Measurements from ENCODE around the gene TPRN. TPM values are rescaled to one million over a fixed set of nuclear protein-coding genes. Genes with fewer than 3 reads are reported as not detected.

The TPRN gene
- total RNA-seq, 1 experiment from 2014 or later = 1.2 TPM

GRCh38 chr9:137236936-137237421, 36.4 kb upstream of the TPRN start:
- DNase-seq (ENCODE audit: low spot score) = no peak

- peak; percentile 74 for DNase-seq (ENCODE audit: low spot score)
These were observed 35.8 kb upstream of the TPRN start for GRCh38 chr9:137236238-137236935.

- no peak for DNase-seq (ENCODE audit: low spot score)
These were observed 35.1 kb upstream of the TPRN start for GRCh38 chr9:137235424-137236237.

- DNase-seq (ENCODE audit: low spot score) = no peak
These were observed 34.4 kb upstream of the TPRN start for GRCh38 chr9:137234758-137235423.

GRCh38 chr9:137234055-137234697, 33.6 kb upstream of the TPRN start:
- DNase-seq (ENCODE audit: low spot score) = no peak

- DNase-seq (ENCODE audit: low spot score) = no peak
These were observed 32.8 kb upstream of the TPRN start for GRCh38 chr9:137233143-137233980.

GRCh38 chr9:137232510-137232909, 32.0 kb upstream of the TPRN start:
- no peak for DNase-seq (ENCODE audit: low spot score)

GRCh38 chr9:137232101-137232500, 31.6 kb upstream of the TPRN start:
- DNase-seq (ENCODE audit: low spot score) = no peak

GRCh38 chr9:137231372-137232039, 31.0 kb upstream of the TPRN start:
- no peak for DNase-seq (ENCODE audit: low spot score)

GRCh38 chr9:137230705-137231371, 30.3 kb upstream of the TPRN start, which contains the start of gene SLC34A3:
TSS of gene SLC34A3 (plus strand) at chr9:137230901. CDS start at chr9:137231703, 802 bp downstream.
- no peak for DNase-seq (ENCODE audit: low spot score)

- DNase-seq (ENCODE audit: low spot score) = no peak
These were observed 29.6 kb upstream of the TPRN start for GRCh38 chr9:137229903-137230704.

GRCh38 chr9:137228968-137229896, 28.7 kb upstream of the TPRN start:
- DNase-seq (ENCODE audit: low spot score) = no peak

GRCh38 chr9:137228506-137228967, 28.0 kb upstream of the TPRN start:
- DNase-seq (ENCODE audit: low spot score) = no peak

- no peak for DNase-seq (ENCODE audit: low spot score)
These were observed 27.4 kb upstream of the TPRN start for GRCh38 chr9:137227853-137228505.

GRCh38 chr9:137227054-137227852, 26.7 kb upstream of the TPRN start, which contains the start of gene RNF224:
TSS of gene RNF224 (plus strand) at chr9:137227502. CDS start at chr9:137228336, 834 bp downstream.
- peak; percentile 70 for DNase-seq (ENCODE audit: low spot score)
